PC-3 (cell line): ENCODE data around the gene MMS19.

Source experiments
- EZH2phosphoT487 ChIP-seq: fragments of 300-600 bp; sonication (generic); IDR thresholded peaks from 2 replicates; pipeline ENCODE4 v1.6.1; 2018; ENCODE audit warnings: mild to moderate bottlenecking, antibody characterized with exemption, low read length, borderline replicate concordance
- TF ChIP-seq, protein P1 (sequence below): fragments of 300-600 bp; sonication (generic); conservative IDR thresholded peaks from 2 replicates; pipeline ENCODE4 v1.5.1; 2017; ENCODE audit warnings: antibody characterized with exemption, low read depth, mild to moderate bottlenecking, low read length

DNA sequence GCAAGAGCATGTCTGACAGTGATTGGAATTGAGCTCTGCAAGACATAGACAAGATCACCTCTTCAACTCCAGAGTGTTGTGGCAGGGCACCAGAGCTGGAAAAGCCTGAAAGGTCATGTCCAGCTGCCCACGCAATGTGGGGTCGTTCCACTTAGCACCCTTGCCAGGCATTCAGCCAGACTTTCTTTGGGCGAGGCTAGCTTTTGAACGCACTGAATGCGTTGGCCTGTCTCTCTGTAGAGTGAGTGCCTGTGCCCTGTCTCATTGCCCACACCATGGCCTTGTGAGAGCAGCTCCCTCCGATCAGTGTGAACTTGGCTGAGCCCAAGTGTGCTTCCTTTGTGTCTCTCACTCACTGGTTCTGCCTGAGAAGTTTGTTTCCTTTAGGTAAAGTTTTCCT is 23.8 kb upstream of the MMS19 start:
- TF ChIP-seq, protein P1, sequence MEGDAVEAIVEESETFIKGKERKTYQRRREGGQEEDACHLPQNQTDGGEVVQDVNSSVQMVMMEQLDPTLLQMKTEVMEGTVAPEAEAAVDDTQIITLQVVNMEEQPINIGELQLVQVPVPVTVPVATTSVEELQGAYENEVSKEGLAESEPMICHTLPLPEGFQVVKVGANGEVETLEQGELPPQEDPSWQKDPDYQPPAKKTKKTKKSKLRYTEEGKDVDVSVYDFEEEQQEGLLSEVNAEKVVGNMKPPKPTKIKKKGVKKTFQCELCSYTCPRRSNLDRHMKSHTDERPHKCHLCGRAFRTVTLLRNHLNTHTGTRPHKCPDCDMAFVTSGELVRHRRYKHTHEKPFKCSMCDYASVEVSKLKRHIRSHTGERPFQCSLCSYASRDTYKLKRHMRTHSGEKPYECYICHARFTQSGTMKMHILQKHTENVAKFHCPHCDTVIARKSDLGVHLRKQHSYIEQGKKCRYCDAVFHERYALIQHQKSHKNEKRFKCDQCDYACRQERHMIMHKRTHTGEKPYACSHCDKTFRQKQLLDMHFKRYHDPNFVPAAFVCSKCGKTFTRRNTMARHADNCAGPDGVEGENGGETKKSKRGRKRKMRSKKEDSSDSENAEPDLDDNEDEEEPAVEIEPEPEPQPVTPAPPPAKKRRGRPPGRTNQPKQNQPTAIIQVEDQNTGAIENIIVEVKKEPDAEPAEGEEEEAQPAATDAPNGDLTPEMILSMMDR: no peak
- no peak for TF ChIP-seq EZH2phosphoT487
